NT2/D1 (cell line): ENCODE results near the gene RAB8B.

Experiments
- DNase-seq: peaks from one replicate; pipeline ENCODE4 v3.0.0-alpha.2; 2011; ENCODE audit warnings: low read depth, low spot score
- H3K27me3 ChIP-seq: 2 replicates; pipeline ENCODE4 v1.6.0; 2011; ENCODE audit warnings: mild to moderate bottlenecking; ENCODE audit not compliant: insufficient read length, insufficient read depth
- H3K36me3 ChIP-seq: 2 replicates; pipeline ENCODE4 v1.6.1; 2011; ENCODE audit warnings: mild to moderate bottlenecking, low read length, mixed read lengths; ENCODE audit not compliant: insufficient read depth, insufficient read length
- H3K4me1 ChIP-seq: 2 replicates; pipeline ENCODE4 v1.5.1; 2011; ENCODE audit not compliant: insufficient read depth, insufficient read length
- H3K4me3 ChIP-seq: 2 replicates; pipeline ENCODE4 v1.5.1; 2011; ENCODE audit warnings: low read depth; ENCODE audit not compliant: insufficient read length
- H3K9ac ChIP-seq: 2 replicates; pipeline ENCODE4 v1.6.0; 2011; ENCODE audit warnings: low read depth; ENCODE audit not compliant: insufficient read length
- H3K9me3 ChIP-seq: 2 replicates; pipeline ENCODE4 v1.5.1; 2011; ENCODE audit warnings: mild to moderate bottlenecking, low read length; ENCODE audit not compliant: insufficient read depth
- SUZ12 ChIP-seq: IDR thresholded peaks from 2 replicates; pipeline ENCODE4 v1.6.1; 2011; ENCODE audit not compliant: insufficient read length, insufficient read depth; ENCODE audit errors: extremely low read depth
- YY1 ChIP-seq: IDR thresholded peaks from 2 replicates; pipeline ENCODE4 v1.6.1; 2011; ENCODE audit not compliant: insufficient read length, insufficient read depth
- ZNF274 ChIP-seq: IDR thresholded peaks from 2 replicates; pipeline ENCODE4 v1.6.1; 2011; ENCODE audit warnings: mild to moderate bottlenecking, low read depth, low read length

The RAB8B gene

DNA sequence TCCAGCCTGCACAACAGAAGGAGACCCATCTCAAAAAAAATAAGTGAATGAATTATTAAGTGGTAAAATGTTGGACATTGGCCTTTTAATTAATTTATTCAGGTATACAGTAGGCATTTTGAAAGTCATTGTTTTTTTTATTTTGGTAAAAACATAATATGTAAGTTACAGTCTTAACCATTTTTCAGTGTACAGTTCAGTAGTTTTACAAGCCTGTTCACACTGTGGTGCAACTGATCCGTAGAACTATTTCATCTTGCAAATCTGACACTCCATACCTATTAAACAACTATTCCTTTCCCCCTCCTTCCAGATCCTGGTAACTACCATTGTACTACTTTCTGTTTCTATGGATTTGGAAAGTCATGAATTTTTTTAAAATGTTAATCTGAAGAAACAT lies 51.9 kb downstream of the RAB8B start:
- TF ChIP-seq ZNF274 (no peak), YY1 (no peak), SUZ12 (no peak)
- Histone ChIP-seq H3K4me3 (no peak overlapping the region), H3K9me3 (peaks cover 8% of the 10 kb centered on the region; the same call in 1 of the 2 replicates), H3K4me1 (no peaks in the 10 kb centered on the region), H3K27me3 (no peaks in the 10 kb centered on the region), H3K36me3 (peaks cover 3% of the 10 kb centered on the region), H3K9ac (no peak overlapping the region)
- no peak for DNase-seq

DNA sequence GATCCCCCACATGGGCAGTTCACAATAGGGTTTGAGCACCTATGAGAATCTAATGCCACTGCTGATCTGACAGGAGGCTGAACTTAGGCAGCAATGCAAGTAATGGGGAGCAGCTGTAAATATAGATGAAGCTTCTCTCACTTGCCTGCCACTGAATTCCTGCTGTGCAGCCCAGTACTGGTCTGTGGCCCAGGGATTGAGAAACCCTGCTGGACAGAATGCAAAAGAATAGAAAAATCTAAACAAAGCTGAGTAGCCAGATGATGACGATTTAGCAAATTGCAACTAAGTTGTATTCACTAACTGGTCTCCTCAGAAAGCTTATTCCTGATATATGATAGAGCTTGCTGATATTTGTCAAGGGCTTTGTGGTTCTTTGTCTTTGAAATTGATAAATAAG lies 53.7 kb downstream of the RAB8B start:
- TF ChIP-seq SUZ12 (no peak), ZNF274 (no peak), YY1 (no peak)
- Histone ChIP-seq H3K9me3 (peaks cover 8% of the 10 kb centered on the region; the same call in 1 of the 2 replicates), H3K4me1 (no peaks in the 10 kb centered on the region), H3K27me3 (no peaks in the 10 kb centered on the region), H3K36me3 (peaks cover 7% of the 10 kb centered on the region), H3K4me3 (no peak overlapping the region), H3K9ac (no peak overlapping the region)
- no peak for DNase-seq

- Histone ChIP-seq H3K27me3 (no peaks in the 10 kb centered on the region), H3K36me3 (peaks cover 7% of the 10 kb centered on the region), H3K9me3 (peaks cover 8% of the 10 kb centered on the region; the same call in 1 of the 2 replicates), H3K4me1 (no peaks in the 10 kb centered on the region), H3K9ac (no peak overlapping the region), H3K4me3 (no peak overlapping the region)
- no peak for DNase-seq
- TF ChIP-seq ZNF274 (no peak), YY1 (no peak), SUZ12 (no peak)
Measured at GRCh38 chr15:63243776-63244175, 54.4 kb downstream of the RAB8B start.

- no peaks in the 10 kb centered on the region for H3K4me1 ChIP-seq
- TF ChIP-seq ZNF274, result no peak
- no peak for TF ChIP-seq SUZ12
- TF ChIP-seq YY1, result no peak
- no peak overlapping the region for H3K4me3 ChIP-seq
Measured at GRCh38 chr15:63244399-63244798, 55.0 kb downstream of the RAB8B start.

DNA sequence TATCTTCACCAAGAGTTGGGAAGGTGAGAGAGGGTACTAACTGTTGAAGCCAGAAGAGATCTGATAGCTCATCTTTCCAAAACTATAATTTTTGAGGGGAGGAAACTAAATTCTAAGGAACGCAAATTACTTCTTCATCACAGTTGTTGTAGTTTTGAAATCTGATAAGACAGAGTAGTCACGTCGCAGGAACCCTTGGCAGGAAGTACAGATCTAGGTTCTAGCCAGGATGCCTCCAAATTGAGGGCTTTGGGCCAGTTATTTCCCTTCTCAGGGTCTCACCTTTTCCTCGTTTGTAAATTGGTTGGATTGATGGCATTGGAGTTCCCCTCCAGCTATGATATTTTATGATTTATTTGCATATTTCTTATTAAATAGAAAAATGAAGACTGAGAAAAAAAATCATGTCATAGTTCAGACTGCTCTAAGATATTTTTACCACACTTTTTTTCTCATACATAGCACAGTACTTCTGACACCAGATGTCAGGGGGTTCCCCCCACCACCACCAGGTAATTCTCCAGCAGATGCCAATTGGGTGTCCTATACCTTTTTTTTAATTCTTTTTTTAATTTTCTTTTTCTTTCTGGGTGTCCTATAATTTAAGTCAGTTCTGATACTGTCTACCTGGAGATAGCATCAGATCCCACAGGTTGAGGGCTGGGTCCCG lies 55.7 kb downstream of the RAB8B start:
- no peak overlapping the region for H3K9ac ChIP-seq
- H3K36me3 ChIP-seq, result peaks cover 7% of the 10 kb centered on the region
- DNase-seq, result no peak
- no peak overlapping the region for H3K4me3 ChIP-seq
- no peak for TF ChIP-seq ZNF274
- no peak for TF ChIP-seq SUZ12
- no peak for TF ChIP-seq YY1
- peaks cover 8% of the 10 kb centered on the region; the same call in 1 of the 2 replicates for H3K9me3 ChIP-seq
- no peaks in the 10 kb centered on the region for H3K27me3 ChIP-seq
- no peaks in the 10 kb centered on the region for H3K4me1 ChIP-seq

More at GRCh38 chr15:63244399-63244798, 55.0 kb downstream of the RAB8B start:
- Histone ChIP-seq H3K27me3 (no peaks in the 10 kb centered on the region), H3K36me3 (peaks cover 7% of the 10 kb centered on the region), H3K9ac (no peak overlapping the region), H3K9me3 (peaks cover 8% of the 10 kb centered on the region; the same call in 1 of the 2 replicates)
- DNase-seq, result no peak

DNA sequence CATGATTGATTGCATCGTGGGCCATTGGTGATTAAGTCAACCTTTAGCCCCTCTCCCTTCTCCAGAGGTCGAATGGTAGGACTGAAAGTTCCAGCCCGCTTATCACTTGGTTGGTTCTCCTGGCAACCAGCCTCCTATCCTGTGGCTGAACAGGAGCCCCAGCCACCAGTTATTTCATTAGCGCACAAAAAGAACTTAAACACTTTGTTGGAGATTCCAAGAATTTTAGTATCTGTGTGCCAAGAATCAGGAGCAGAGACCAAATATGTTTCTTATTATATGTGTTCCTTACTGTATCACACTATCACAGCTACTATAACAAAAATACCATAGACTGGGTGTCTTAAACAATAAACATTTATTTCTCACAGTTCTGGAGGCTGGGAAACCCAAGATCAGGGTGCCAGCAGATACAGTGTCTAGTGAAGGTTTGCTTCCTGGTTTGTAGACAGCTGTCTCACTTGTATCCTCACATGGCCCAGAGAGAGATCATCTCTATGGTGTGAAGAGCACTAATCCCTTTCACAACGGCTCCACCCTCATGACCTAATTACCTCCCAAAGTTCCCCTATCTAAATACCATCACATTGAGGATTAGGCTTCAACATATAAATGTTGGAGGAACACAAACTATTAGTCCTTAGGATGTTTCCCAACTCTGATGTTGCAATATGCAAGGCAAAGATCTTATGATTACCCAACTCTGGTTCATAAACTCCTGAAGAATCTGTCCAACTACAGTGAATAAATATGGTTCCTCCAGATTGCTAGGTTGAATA lies 57.5 kb downstream of the RAB8B start:
- no peaks in the 10 kb centered on the region for H3K27me3 ChIP-seq
- H3K4me3 ChIP-seq, result no peak overlapping the region
- H3K4me1 ChIP-seq, result no peaks in the 10 kb centered on the region
- no peak for DNase-seq
- peaks cover 8% of the 10 kb centered on the region; the same call in 1 of the 2 replicates for H3K9me3 ChIP-seq
- TF ChIP-seq SUZ12 (no peak), ZNF274 (no peak), YY1 (no peak)
- H3K9ac ChIP-seq, result no peak overlapping the region
- H3K36me3 ChIP-seq, result peaks cover 11% of the 10 kb centered on the region

- Histone ChIP-seq H3K9me3 (no peaks in the 10 kb centered on the region), H3K9ac (no peak overlapping the region), H3K4me3 (no peak overlapping the region), H3K36me3 (peaks cover 11% of the 10 kb centered on the region), H3K27me3 (no peaks in the 10 kb centered on the region), H3K4me1 (no peaks in the 10 kb centered on the region)
- no peak for DNase-seq
- TF ChIP-seq SUZ12 (no peak), YY1 (no peak)
Measured at GRCh38 chr15:63250312-63250965, 61.0 kb downstream of the RAB8B start.

DNA sequence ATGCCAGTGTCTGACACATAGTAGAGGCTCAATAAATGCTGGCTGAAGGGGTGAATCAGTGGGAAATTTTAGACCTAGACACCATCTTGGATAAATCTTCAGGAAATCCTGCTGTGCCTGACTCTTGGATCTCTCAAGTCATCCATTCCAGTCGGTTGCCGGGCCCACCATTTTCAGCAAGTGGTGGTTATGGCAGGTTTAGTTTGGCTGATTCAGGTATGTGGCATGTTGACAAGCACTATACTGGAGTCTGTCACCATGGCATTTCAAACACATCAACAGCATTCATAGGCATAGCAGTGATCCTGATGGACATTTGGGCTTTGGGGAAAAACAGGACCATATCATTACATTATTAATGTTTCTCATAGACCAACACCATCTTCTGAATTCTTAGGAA lies 62.3 kb downstream of the RAB8B start:
- Histone ChIP-seq H3K27me3 (no peaks in the 10 kb centered on the region), H3K4me1 (no peaks in the 10 kb centered on the region), H3K9ac (no peak overlapping the region), H3K9me3 (no peaks in the 10 kb centered on the region), H3K4me3 (no peak overlapping the region), H3K36me3 (peaks cover 4% of the 10 kb centered on the region)
- TF ChIP-seq ZNF274 (no peak), YY1 (no peak), SUZ12 (no peak)
- DNase-seq, result no peak
